Measurements from ENCODE around the gene CACNB4. TPM values are rescaled to one million over a fixed set of nuclear protein-coding genes. Genes with fewer than 3 reads are reported as not detected.

CACNB4 gene
- total and polyA plus RNA-seq, 9 of the 15 experiments (the other 6 are each of a cell fraction or from before 2014, with no cell fraction given) = 0.01 to 0.20 (median 0.04) TPM; not detected in 1

DNA sequence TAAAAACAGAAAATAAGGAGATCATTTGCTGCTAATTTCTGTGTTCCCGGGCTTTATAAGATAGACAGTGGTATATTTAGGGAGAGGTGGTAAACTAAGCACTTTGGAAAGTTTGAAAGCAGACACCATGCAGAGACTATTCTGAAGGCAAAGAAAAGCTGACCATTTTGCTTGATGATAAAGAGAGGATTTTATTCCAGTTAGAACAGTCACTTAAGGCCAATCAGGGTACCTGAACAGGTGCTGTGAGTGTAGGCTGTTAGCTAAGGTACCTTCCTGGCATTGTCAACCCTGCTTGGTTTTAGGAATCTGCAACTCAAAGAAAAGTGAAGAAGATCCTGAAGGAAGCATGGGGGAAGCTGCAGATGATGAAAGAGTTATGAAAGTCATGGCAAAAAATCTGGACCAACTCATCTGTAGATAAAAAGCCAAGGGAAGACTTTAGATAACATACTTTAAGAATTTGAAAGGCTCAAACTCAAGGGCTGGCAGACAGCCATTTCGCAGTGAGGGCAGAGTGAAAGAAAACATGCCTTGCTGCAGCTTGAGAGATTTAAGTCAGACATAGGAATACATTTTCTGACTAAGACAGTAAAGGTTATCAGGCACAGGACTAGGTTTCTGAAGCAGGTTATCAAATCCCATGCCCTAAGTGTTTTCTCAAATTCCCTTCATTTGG, 190.5 kb downstream of the CACNB4 start (continued):
- peak; percentile 44; the same call in 1 of the 2 replicates for TF ChIP-seq JUN (IDR thresholded peaks at IDR 0.05; ENCODE audit: borderline replicate concordance, low read depth, low read length)
- no peak for TF ChIP-seq JUN (CRISPR knock-in tag; IDR thresholded peaks at IDR 0.05; ENCODE audit: borderline replicate concordance)
- no peak for TF ChIP-seq RBM22 (IDR thresholded peaks at IDR 0.05; ENCODE audit: low read depth, low read length, poor library complexity, severe bottlenecking)
- TF ChIP-seq, protein P1, sequence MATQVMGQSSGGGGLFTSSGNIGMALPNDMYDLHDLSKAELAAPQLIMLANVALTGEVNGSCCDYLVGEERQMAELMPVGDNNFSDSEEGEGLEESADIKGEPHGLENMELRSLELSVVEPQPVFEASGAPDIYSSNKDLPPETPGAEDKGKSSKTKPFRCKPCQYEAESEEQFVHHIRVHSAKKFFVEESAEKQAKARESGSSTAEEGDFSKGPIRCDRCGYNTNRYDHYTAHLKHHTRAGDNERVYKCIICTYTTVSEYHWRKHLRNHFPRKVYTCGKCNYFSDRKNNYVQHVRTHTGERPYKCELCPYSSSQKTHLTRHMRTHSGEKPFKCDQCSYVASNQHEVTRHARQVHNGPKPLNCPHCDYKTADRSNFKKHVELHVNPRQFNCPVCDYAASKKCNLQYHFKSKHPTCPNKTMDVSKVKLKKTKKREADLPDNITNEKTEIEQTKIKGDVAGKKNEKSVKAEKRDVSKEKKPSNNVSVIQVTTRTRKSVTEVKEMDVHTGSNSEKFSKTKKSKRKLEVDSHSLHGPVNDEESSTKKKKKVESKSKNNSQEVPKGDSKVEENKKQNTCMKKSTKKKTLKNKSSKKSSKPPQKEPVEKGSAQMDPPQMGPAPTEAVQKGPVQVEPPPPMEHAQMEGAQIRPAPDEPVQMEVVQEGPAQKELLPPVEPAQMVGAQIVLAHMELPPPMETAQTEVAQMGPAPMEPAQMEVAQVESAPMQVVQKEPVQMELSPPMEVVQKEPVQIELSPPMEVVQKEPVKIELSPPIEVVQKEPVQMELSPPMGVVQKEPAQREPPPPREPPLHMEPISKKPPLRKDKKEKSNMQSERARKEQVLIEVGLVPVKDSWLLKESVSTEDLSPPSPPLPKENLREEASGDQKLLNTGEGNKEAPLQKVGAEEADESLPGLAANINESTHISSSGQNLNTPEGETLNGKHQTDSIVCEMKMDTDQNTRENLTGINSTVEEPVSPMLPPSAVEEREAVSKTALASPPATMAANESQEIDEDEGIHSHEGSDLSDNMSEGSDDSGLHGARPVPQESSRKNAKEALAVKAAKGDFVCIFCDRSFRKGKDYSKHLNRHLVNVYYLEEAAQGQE (IDR thresholded peaks at IDR 0.05; ENCODE audit: borderline replicate concordance) = no peak; the same call in 1 of the 2 replicates
- TF ChIP-seq, protein P1 (CRISPR knock-in tag; IDR thresholded peaks at IDR 0.05; ENCODE audit: low read depth) = no peak
- TF ChIP-seq GTF2E2 (tag; IDR thresholded peaks at IDR 0.05) = peak; percentile 58; the same call in 1 of the 2 replicates
- TF ChIP-seq TAL1 (IDR thresholded peaks at IDR 0.05) = peak; percentile 83
- TF ChIP-seq SRSF3 (IDR thresholded peaks at IDR 0.05; ENCODE audit: insufficient read depth, low read length) = no peak
- 0 out of 2 replicates have a peak, but pooled peaks have one; percentile 60 for TF ChIP-seq BRD4 (IDR thresholded peaks at IDR 0.05)
- TF ChIP-seq CBFA2T3 (IDR thresholded peaks at IDR 0.05) = peak; percentile 55
- 0 out of 2 replicates have a peak, but pooled peaks have one; percentile 11 for TF ChIP-seq NFE2 (IDR thresholded peaks at IDR 0.05; ENCODE audit: low read depth)
- peak; percentile 22; the same call in 1 of the 2 replicates for TF ChIP-seq ETV1 (tag; conservative IDR thresholded peaks at IDR 0.05; ENCODE audit: low read depth)
- no peak for TF ChIP-seq ZNF76 (CRISPR knock-in tag; IDR thresholded peaks at IDR 0.05; ENCODE audit: borderline replicate concordance)
- peak; percentile 51; the same call in 1 of the 2 replicates for TF ChIP-seq RREB1 (CRISPR knock-in tag; IDR thresholded peaks at IDR 0.05)
- TF ChIP-seq FOSL1 (tag; conservative IDR thresholded peaks at IDR 0.05) = peak; percentile 88

All from K562 (cell line).